Stimulated activated CD8-positive, alpha-beta memory T cell treated with anti-CD3 and anti-CD28 coated beads, Interleukin-4, amount 100 ng/mL, for 4 hours (primary cell): ENCODE data around the gene SMAD9.
"Not testable (repeated sequence)": the region's sequence is repeated elsewhere in the genome, so short reads cannot be mapped to it uniquely, and the experiment has no call there.

Source experiments
- DNase-seq, 2 donors: peaks; one replicate each; pipeline ENCODE4 v3.0.0-alpha.2; 2020; ENCODE audit warnings: low read depth in 2 of 2, low spot score in 1 of 2

SMAD9 gene

GRCh38 chr13:36912369-36912768, 7.7 kb downstream of the SMAD9 start:
- DNase-seq, result no peak

GRCh38 chr13:36910545-36910944, 9.5 kb downstream of the SMAD9 start:
- no peak for DNase-seq

DNA sequence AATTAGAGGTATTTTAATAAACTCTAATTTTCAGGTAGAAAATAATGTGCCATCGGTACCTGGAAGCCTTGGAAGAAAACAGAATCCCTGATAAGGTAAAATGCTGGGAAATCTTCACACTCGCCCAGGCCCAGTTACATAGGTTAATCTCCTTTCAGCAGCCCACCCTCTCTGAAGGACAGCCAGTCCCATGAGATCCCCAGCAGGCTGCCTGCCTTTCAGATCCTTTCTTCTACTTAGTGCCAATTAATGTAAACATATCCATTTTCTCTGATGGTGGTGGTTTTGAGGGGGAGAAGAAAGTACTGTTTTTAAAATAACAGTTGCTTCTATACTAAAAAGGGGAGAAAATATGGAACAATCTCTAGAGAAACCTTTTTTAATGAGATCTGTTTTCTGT, 12.2 kb downstream of the SMAD9 start:
- DNase-seq, result no peak

DNA sequence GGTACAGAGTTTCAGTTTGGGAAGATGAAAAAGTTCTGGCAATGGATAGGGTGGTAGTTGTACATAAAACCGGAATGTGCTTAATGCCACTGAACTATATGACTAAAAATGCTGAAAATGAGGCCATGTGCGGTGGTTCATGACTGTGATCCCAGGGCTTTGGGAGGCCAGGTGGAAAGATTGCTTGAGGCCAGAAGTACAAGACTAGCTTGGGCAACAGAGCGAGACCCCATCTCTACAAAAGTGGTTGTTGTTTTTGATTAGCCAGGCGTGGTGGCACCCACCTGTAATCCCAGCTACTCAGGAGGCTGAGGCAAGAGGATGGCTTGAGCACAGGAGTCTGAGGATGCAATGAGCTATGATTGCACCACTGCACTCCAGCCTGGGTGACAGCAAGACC, 12.8 kb downstream of the SMAD9 start:
- no peak for DNase-seq

- DNase-seq, result no peak
Observed at GRCh38 chr13:36905944-36906343, 14.1 kb downstream of the SMAD9 start.

DNA sequence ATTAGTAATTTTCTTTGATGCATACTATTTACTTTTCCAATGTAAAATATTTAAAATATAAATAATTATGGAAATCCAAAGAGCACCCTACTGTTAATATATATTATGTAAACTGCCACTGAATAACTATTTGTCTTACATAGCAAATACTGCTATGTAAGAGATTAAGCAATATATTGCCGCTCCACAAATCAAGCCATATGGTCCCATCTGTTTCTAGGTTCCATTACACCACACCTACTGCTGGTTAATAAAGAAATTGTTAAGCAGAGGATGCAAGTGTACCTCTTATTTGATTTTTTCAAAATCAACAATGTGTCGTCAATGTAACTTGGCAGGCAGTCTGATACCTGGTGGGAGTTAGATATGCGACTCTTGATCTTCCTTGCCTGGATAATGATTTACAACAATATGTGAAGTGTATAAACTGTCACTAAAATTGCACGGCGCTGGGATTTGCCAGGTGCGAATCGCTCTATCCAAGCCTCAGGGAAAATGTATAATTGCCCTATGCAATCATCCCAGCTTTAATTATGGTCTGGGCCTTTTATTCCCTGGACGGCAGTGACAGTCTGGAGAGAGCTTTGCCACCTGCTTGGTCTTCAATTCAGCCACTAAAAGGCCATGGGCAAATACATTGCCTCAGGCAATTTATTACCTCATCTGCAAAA, 16.0 kb downstream of the SMAD9 start:
- no peak for DNase-seq

- no peak for DNase-seq
Observed at GRCh38 chr13:36897054-36897616, 22.9 kb downstream of the SMAD9 start.

DNA sequence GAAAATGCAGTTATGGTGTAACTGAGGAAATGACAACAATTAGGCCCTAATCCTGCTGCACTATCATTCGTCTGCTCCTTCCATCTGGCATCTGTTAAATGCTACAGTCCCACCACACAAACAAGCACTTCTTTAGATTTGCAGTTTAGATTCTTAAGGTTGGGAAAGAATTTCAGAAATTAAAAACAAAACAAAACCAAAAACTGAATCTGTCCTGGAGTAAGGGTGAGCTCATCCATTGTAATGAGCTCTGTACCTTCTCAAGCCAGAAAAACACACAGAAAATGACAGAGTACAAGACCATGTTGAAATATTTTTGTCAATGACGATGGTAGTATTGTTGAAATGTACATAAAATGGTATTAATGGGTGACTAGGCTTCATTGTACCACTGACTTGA, 28.3 kb downstream of the SMAD9 start:
- no peak for DNase-seq

DNA sequence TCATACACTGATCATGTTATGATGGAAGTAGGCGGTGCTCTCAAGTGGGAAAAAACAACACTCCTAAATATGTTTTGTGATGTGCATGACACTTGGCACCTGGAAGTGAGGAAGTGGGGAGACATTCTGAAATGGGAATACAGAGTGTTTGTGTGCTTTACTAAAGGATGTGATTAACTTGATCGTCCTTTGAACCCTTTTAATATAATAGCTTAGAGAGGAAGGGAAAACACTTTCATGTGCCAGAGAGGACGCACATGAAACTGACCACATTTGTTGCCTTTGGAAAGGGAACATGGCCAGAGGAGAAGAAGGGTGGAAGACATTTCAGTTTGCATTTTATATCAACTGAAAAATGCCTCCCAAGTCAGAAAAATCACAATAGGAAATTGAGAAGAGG, 31.4 kb downstream of the SMAD9 start:
- DNase-seq, result no peak

GRCh38 chr13:36887758-36888521, 32.1 kb downstream of the SMAD9 start:
- DNase-seq, result no peak

DNA sequence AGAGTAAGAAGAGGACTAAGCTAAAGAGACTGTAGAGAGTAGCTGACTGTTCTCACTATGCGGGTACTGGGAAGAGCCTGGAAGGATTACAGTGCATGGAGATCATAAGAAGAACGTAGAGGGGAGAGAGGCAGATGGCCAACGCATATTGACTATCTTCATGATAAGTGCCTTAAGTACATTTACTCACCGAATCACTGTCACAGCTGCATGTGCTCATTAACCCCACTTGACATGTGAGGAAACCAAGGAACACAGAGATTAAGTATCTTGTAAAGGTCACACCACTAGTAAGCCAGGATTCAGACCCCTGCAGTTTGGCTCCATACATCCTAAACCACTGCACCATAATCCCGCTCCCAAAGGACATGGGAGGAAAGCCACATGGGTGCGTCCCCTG, 34.1 kb downstream of the SMAD9 start:
- no peak for DNase-seq

GRCh38 chr13:36884235-36884634, 35.8 kb downstream of the SMAD9 start:
- no peak for DNase-seq

DNA sequence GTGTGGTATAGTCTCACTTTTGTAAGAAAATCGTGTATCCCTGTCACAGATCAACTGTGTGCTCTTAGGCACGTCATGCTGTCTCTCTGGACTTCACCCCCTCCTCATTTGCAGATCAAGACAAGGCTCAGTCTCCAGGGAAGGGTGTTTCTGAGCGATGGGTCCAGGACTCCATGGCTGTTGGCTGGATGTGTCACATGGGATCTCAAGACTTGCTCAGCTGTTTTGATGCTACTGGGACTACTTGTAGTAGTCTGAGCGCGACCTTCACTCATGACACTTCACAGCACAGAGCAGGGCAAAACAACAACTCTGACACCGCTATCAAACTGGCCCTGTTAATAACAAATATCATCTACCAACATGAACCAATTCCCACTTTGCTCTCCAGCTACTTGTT, 36.2 kb downstream of the SMAD9 start:
- DNase-seq, result no peak

GRCh38 chr13:36883392-36883791, 36.6 kb downstream of the SMAD9 start:
- DNase-seq, result not testable (repeated sequence)

GRCh38 chr13:36882829-36883390, 37.1 kb downstream of the SMAD9 start:
- DNase-seq, result no peak

- no peak for DNase-seq
Observed at GRCh38 chr13:36880961-36881360, 39.1 kb downstream of the SMAD9 start.

DNA sequence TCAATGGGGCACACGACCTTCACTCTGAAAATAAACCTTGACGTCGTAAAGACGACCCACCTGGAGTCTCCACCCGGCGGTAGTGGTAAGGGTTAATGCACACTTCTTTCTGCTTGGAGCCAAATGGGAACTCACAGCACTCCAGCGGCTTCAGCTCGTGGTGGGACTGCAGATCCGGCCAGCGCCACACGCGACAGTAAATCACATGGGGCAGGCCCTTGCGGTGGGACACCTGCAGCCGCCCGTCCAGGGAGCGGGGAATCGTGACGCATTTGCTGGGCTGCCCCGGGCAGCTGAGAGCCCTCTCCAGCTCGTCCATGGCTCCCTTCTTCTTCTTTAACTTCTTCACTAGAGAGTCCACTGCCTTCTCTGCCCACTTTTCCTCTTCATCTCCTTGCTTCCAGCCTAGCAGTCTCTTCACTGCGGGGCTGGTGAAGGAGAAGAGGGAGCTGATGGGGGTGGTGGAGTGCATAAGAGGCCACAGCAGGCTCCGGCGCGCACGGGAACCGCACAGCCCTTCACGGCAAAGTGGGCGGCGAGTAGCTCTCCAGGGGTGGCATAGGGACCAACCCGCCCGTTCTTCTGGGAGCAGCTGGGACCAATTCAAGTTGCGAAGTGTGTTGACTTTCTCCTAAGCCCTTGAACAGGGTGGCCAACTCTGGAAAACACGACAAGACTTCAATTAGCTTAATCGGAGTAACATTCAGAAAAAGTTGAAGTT, 40.7 kb downstream of the SMAD9 start:
- DNase-seq, result no peak

DNA sequence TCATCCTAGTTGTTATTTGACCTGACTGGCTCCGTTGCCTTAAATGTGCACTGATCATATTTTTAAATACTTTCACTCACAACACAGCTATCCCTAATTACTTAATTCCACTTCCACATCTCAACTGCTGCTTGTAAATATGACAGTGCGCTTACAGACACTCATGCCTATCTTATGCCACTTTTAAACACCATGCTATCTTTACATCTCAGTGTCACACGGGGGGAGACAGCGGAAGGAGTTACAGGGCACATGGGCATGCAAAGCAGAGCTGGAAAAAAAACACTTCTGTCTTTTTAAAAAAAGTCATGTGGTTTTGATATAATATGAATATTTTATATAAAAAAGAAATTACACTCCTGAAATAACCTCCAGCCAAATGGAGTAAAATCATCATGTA, 44.1 kb downstream of the SMAD9 start:
- DNase-seq, result no peak

DNA sequence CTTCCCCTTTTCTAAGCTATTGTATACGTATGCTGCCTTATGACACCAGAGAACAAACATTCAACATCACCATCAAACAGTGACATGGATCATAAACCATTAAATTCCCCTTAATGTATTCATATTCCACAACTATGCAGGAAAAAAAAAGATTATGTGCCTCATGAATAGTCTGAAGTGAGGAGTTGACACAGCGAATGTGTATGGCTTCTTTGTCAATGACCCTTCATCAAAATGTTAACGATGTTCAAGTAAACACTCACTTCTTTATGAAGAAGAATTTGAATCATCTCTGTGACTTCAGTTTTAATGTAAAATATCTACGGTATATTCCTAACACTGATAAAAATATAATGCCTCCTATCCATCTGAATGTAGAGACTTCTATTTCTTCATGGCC, 44.6 kb downstream of the SMAD9 start:
- no peak for DNase-seq

DNA sequence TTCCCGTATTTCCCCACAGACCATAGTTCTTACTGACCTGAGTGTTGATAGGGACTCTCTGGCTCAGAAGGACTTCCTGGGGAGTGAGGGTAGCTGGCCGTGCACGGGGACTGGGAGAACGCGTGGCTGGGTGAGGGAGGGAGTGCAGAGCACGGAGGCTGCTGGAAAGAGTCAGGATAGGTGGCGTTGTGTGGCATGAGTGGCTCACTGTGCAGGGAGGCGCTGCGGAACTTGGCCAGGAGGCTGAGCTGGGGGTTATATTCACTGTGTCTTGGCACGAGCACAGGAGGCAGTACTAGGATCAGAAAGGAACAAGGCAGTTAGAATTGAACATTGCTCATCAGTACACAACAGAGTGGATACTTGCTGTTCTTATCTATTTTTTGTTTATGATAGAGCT, 47.4 kb downstream of the SMAD9 start:
- DNase-seq, result no peak

- no peak for DNase-seq
Observed at GRCh38 chr13:36870050-36870692, 49.9 kb downstream of the SMAD9 start.
